HepG2 (cell line): ENCODE data around the gene ACSBG1. TPM values are rescaled to one million over a fixed set of nuclear protein-coding genes. Genes with fewer than 3 reads are reported as not detected.

Experiments
- ATAC-seq: fragments of 200-7000 bp; cut with Tn5 transposase; 3 replicates; pipeline ENCODE4 v1.9.1; 2020; ENCODE audit warnings: mild to moderate bottlenecking, moderate library complexity
- BruUV-seq: library from RNA; stranded (reverse); fragments of 400-500 nt; replicated peaks from 2 replicates; lab custom pipeline; 2021; lab: Mats Ljungman, UMichigan
- CTCF ChIA-PET: fragments of 300-600 bp; formaldehyde crosslinking; extraction: SDS; loops from one replicate; lab custom pipeline; 2021; ENCODE audit warnings: low total read pairs, inconsistent platforms, low intra/inter-chr PET ratio; lab: Yijun Ruan, JAX
- POLR2A ChIA-PET: fragments of 350-600 bp; sonication (Branson Sonifier 250); formaldehyde crosslinking; loops from one replicate; lab custom pipeline; 2020; ENCODE audit warnings: antibody characterized with exemption, inconsistent platforms; lab: Yijun Ruan, JAX
- DNase-seq: peaks from one replicate; pipeline ENCODE4 v3.0.0-alpha.2; 2015; ENCODE audit warnings: low spot score
- FAIRE-seq: peaks from 3 replicates; lab custom pipeline; 2011; peaks lifted over from hg19 to GRCh38; lab: Jason Lieb, UNC
- H2AFZ ChIP-seq: one replicate; pipeline ENCODE4 v1.6.1; 2011; ENCODE audit warnings: low read length, inconsistent platforms
- H3K27ac ChIP-seq: fragments of 300-600 bp; 3 replicates; pipeline ENCODE4 v1.8.0; 2011; ENCODE audit warnings: mixed run types, mild to moderate bottlenecking, mixed read lengths, low read length, inconsistent platforms; ENCODE audit not compliant: insufficient read depth; ENCODE audit errors: extremely low read length
- H3K27me3 ChIP-seq, 2 experiments: fragments of 200-600 bp in 1 of 2; 2 replicates in 1 of 2; 3 replicates in 1 of 2; pipeline versions ENCODE4 v1.6.0 to v1.8.0; 2011; ENCODE audit warnings: low read length in 2 of 2, mild to moderate bottlenecking in 2 of 2, moderate library complexity in 2 of 2, inconsistent platforms in 1 of 2; ENCODE audit not compliant: insufficient read depth in 2 of 2, control insufficient read depth in 1 of 2
- H3K36me3 ChIP-seq, 2 experiments: fragments of 200-600 bp in 1 of 2; replicated peaks in 1 of 2; 2 replicates in 1 of 2; 3 replicates in 1 of 2; pipeline versions ENCODE4 v1.5.1 to v1.8.0; 2011; ENCODE audit warnings: low read length in 2 of 2, inconsistent platforms in 1 of 2; ENCODE audit not compliant: insufficient read depth in 2 of 2, control insufficient read depth in 1 of 2
- H3K4me1 ChIP-seq: 2 replicates; pipeline ENCODE4 v1.5.1; 2012; ENCODE audit warnings: low read length, inconsistent platforms; ENCODE audit not compliant: insufficient read depth
- H3K4me2 ChIP-seq: 2 replicates; pipeline ENCODE4 v1.6.0; 2011; ENCODE audit warnings: low read depth, low read length, inconsistent platforms
- H3K4me3 ChIP-seq, 3 experiments: fragments of 200-600 bp in 1 of 3; sonication (generic), shearing (Covaris generic) in 1 of 3; replicated peaks in 1 of 3; 2 replicates each; pipeline ENCODE4 v1.5.1; 2011 to 2016; ENCODE audit warnings: low read length in 3 of 3, inconsistent platforms in 2 of 3, low read depth in 2 of 3, mild to moderate bottlenecking in 2 of 3, control low read depth in 1 of 3, mixed read lengths in 1 of 3; ENCODE audit not compliant: insufficient read depth in 1 of 3
- H3K79me2 ChIP-seq: one replicate; pipeline ENCODE4 v1.6.1; 2011; ENCODE audit warnings: low read length, inconsistent platforms; ENCODE audit not compliant: insufficient read depth
- H3K9ac ChIP-seq: 2 replicates; pipeline ENCODE4 v1.6.0; 2011; ENCODE audit warnings: mild to moderate bottlenecking, low read depth, low read length, inconsistent platforms; ENCODE audit not compliant: insufficient read depth
- H3K9me3 ChIP-seq: 2 replicates; pipeline ENCODE4 v1.5.1; 2012; ENCODE audit warnings: mild to moderate bottlenecking, low read length
- H4K20me1 ChIP-seq: 2 replicates; pipeline ENCODE4 v1.6.0; 2011; ENCODE audit warnings: inconsistent platforms, mild to moderate bottlenecking, low read length, moderate library complexity; ENCODE audit not compliant: insufficient read depth
- FIP1L1 ChIP-seq: fragments of 200-400 bp; formaldehyde crosslinking; IDR thresholded peaks from 2 replicates; pipeline ENCODE4 v1.6.1; 2018; ENCODE audit warnings: low read depth, mild to moderate bottlenecking, low read length, moderate library complexity, borderline replicate concordance; ENCODE audit not compliant: insufficient read depth
- GATAD2A ChIP-seq: IDR thresholded peaks from 2 replicates; pipeline ENCODE4 v1.6.1; 2016
- MED8 ChIP-seq: sonication (generic); formaldehyde crosslinking; IDR thresholded peaks from 2 replicates; pipeline ENCODE4 v1.8.1; 2023; ENCODE audit warnings: mild to moderate bottlenecking, missing genetic modification reagents; ENCODE audit not compliant: insufficient replicate concordance
- NR2F1 ChIP-seq, 2 experiments: fragments of 450-650 bp in 1 of 2; formaldehyde crosslinking in 1 of 2; IDR thresholded peaks; 2 replicates each; pipeline versions ENCODE4 v1.5.0 to v1.6.1; 2016 to 2020; ENCODE audit warnings: mild to moderate bottlenecking in 1 of 2, missing compliant biosample characterization in 1 of 2, missing genetic modification reagents in 1 of 2, moderate library complexity in 1 of 2
- NRL ChIP-seq: sonication (generic); formaldehyde crosslinking; IDR thresholded peaks from 2 replicates; pipeline ENCODE4 v1.5.0; 2020; ENCODE audit warnings: missing genetic modification reagents, mild to moderate bottlenecking, moderate library complexity, borderline replicate concordance
- REL ChIP-seq: sonication (generic); formaldehyde crosslinking; conservative IDR thresholded peaks from 2 replicates; pipeline ENCODE4 v1.8.0; 2022; ENCODE audit warnings: mild to moderate bottlenecking, missing genetic modification reagents, moderate library complexity
- RXRA ChIP-seq: sonication (generic); formaldehyde crosslinking; IDR thresholded peaks from 2 replicates; pipeline ENCODE4 v1.5.1; 2020; ENCODE audit warnings: missing genetic modification reagents
- SIN3A ChIP-seq: IDR thresholded peaks from 2 replicates; pipeline ENCODE4 v1.6.1; 2011; ENCODE audit warnings: low read depth, mild to moderate bottlenecking, control low read depth, low read length, borderline replicate concordance
- TSC22D2 ChIP-seq: sonication (generic); formaldehyde crosslinking; IDR thresholded peaks from 2 replicates; pipeline ENCODE4 v1.5.1; 2020; ENCODE audit warnings: missing genetic modification reagents, mild to moderate bottlenecking, borderline replicate concordance
- ZBTB7B ChIP-seq: sonication (generic); formaldehyde crosslinking; IDR thresholded peaks from 2 replicates; pipeline ENCODE4 v1.4.0; 2020; ENCODE audit warnings: missing genetic modification reagents
- ZKSCAN8 ChIP-seq: IDR thresholded peaks from 2 replicates; pipeline ENCODE4 v1.6.1; 2016; ENCODE audit warnings: borderline replicate concordance, missing genetic modification reagents, missing compliant biosample characterization
- ZNF12 ChIP-seq: sonication (generic); formaldehyde crosslinking; IDR thresholded peaks from 2 replicates; pipeline ENCODE4 v1.5.0; 2020; ENCODE audit warnings: missing genetic modification reagents
- ZNF274 ChIP-seq: sonication (generic); formaldehyde crosslinking; IDR thresholded peaks from 2 replicates; pipeline ENCODE4 v1.5.1; 2020; ENCODE audit warnings: mild to moderate bottlenecking, missing genetic modification reagents
- ZNF543 ChIP-seq: sonication (generic); formaldehyde crosslinking; IDR thresholded peaks from 2 replicates; pipeline ENCODE4 v1.4.0; 2020; ENCODE audit warnings: mild to moderate bottlenecking, missing genetic modification reagents
- ZNF724P ChIP-seq: sonication (generic); formaldehyde crosslinking; IDR thresholded peaks from 2 replicates; pipeline ENCODE4 v1.8.0; 2022; ENCODE audit warnings: missing genetic modification reagents, borderline replicate concordance
- ZSCAN30 ChIP-seq: sonication (generic); formaldehyde crosslinking; IDR thresholded peaks from 2 replicates; pipeline ENCODE4 v1.5.0; 2020; ENCODE audit warnings: mild to moderate bottlenecking, missing genetic modification reagents
- WGBS: methylation state at CpG from one replicate; pipeline ENCODE4 v1.1.6; 2017; ENCODE audit warnings: low lambda C conversion rate; 5-methylcytosine and 5-hydroxymethylcytosine counted together
- in situ Hi-C: cut with HindIII; loops from 2 replicates; pipeline ENCODE4 v1.10.0; 2017; ENCODE audit warnings: low pct_unique_long_range_greater_than_20kb; ENCODE audit not compliant: extremely low pct_ligation_motif_present
- intact Hi-C: fragments of 100-400 bp; cut with micrococcal nuclease; formaldehyde crosslinking; loops from one replicate; pipeline ENCODE4 v1.10.0; 2022; ENCODE audit not compliant: unreplicated experiment
- polyA plus RNA-seq, 8 experiments: library from polyadenylated mRNA; depleted of rRNA in 3 of 8; stranded (reverse) in 7 of 8; unstranded in 1 of 8; fragments of >200 nt; fragmentation: Illumina TruSeq in 4 of 8; extraction: Trizol in 4 of 8; gene quantifications; 2 replicates each; pipeline versions ENCODE4 v1.2.1 to v1.2.3, GENCODE V29; 2011 to 2016; ENCODE audit warnings: low read depth in 4 of 8, missing spikeins in 1 of 8, mixed read lengths in 1 of 8; ENCODE audit not compliant: insufficient read depth in 1 of 8
- total RNA-seq, 5 experiments: library from RNA; depleted of rRNA; stranded (reverse); fragments of >200 nt; fragmentation: Illumina TruSeq; extraction: Trizol; gene quantifications; 2 replicates each; pipeline ENCODE4 v1.2.3, GENCODE V29; 2016; ENCODE audit warnings: low read depth in 1 of 5
- TF ChIP-seq, protein P1 (sequence below): sonication (generic); formaldehyde crosslinking; IDR thresholded peaks from 2 replicates; pipeline ENCODE4 v1.8.0; 2022; ENCODE audit warnings: missing genetic modification reagents, low read depth, mild to moderate bottlenecking, borderline replicate concordance
- TF ChIP-seq, protein P2 (sequence below): sonication (generic); formaldehyde crosslinking; IDR thresholded peaks from 2 replicates; pipeline ENCODE4 v1.8.0; 2022; ENCODE audit warnings: mild to moderate bottlenecking, missing genetic modification reagents, moderate library complexity
- TF ChIP-seq, protein P3 (sequence below): sonication (generic); formaldehyde crosslinking; IDR thresholded peaks from 2 replicates; pipeline ENCODE4 v1.4.0; 2020; ENCODE audit warnings: low read depth, mild to moderate bottlenecking, missing genetic modification reagents
- TF ChIP-seq, protein P4 (sequence below): sonication (generic); formaldehyde crosslinking; IDR thresholded peaks from 2 replicates; pipeline ENCODE4 v1.8.1; 2023; ENCODE audit warnings: mild to moderate bottlenecking, missing genetic modification reagents

Gene ACSBG1
- total and polyA plus RNA-seq, 2 of the 13 experiments (the other 11 are each of a cell fraction or from before 2014, with no cell fraction given): 0.35 to 0.81 TPM

DNA sequence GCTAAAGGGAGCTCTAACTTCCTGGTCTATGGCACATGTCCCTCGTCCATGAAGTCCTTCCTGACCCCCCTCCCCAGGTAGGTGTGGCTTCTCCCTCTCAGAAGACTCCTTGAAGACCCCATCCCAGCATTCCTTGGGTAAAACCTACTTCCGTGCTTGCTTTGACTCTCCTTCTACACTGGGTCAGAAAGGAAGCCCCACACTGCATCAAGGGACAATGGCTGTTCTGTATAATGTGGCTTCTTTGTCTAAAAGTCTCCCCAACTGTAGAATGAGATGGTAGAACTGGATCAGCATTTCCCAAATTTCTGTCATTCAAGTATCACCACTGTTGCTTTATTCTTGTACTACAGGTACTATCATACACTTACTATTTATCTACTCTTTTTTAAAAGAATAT lies 26.1 kb upstream of the ACSBG1 start:
- intact Hi-C loops (no loop called here), in situ Hi-C loops (no loop called here)
- BruUV-seq: no TSS peak
- WGBS: 14% methylated on average over 2 of the region's 2 CpGs
- ChIA-PET POLR2A (no interaction called here), CTCF (no interaction called here)
- H3K27ac ChIP-seq: no peak overlapping the region
- FAIRE-seq (no peak), ATAC-seq (no peak), DNase-seq (no peak)
- no peak overlapping the region for H3K4me2 ChIP-seq
- no peak overlapping the region for H2AFZ ChIP-seq
- H3K4me3 ChIP-seq: no peak overlapping the region
- H3K36me3 ChIP-seq: no peaks in the 10 kb centered on the region
- H3K9me3 ChIP-seq: no peaks in the 10 kb centered on the region
- no peaks in the 10 kb centered on the region for H3K79me2 ChIP-seq
- no peaks in the 10 kb centered on the region for H3K4me1 ChIP-seq
- peaks cover 0 to 15% of the 10 kb centered on the region in 2 experiments; a peak in 1 of 5 replicates for H3K27me3 ChIP-seq
- TF ChIP-seq ZSCAN30 (CRISPR knock-in tag) (no peak), FIP1L1 (no peak), NR2F1 (CRISPR knock-in tag; IDR thresholded peaks at IDR 0.05) (no peak), RXRA (CRISPR knock-in tag) (no peak), ZNF724P (CRISPR knock-in tag) (no peak), TSC22D2 (CRISPR knock-in tag) (no peak), MED8 (CRISPR knock-in tag) (no peak), NRL (CRISPR knock-in tag) (no peak), ZNF543 (CRISPR knock-in tag) (no peak), ZKSCAN8 (CRISPR knock-in tag) (no peak), ZNF274 (CRISPR knock-in tag) (no peak), GATAD2A (CRISPR knock-in tag) (no peak), SIN3A (no peak), ZNF12 (CRISPR knock-in tag) (no peak), ZBTB7B (CRISPR knock-in tag) (no peak), REL (CRISPR knock-in tag) (no peak)
- TF ChIP-seq, protein P1, sequence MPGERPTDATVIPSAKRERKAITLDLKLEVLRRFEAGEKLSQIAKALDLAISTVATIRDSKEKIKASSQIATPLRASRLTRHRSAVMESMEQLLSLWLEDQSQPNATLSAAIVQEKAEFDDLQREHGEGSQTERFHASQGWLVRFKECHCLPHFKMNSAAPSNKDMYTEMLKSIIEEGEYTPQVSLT (CRISPR knock-in tag): no peak
- TF ChIP-seq, protein P2, sequence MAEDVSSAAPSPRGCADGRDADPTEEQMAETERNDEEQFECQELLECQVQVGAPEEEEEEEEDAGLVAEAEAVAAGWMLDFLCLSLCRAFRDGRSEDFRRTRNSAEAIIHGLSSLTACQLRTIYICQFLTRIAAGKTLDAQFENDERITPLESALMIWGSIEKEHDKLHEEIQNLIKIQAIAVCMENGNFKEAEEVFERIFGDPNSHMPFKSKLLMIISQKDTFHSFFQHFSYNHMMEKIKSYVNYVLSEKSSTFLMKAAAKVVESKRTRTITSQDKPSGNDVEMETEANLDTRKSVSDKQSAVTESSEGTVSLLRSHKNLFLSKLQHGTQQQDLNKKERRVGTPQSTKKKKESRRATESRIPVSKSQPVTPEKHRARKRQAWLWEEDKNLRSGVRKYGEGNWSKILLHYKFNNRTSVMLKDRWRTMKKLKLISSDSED: no peak
- TF ChIP-seq, protein P3, sequence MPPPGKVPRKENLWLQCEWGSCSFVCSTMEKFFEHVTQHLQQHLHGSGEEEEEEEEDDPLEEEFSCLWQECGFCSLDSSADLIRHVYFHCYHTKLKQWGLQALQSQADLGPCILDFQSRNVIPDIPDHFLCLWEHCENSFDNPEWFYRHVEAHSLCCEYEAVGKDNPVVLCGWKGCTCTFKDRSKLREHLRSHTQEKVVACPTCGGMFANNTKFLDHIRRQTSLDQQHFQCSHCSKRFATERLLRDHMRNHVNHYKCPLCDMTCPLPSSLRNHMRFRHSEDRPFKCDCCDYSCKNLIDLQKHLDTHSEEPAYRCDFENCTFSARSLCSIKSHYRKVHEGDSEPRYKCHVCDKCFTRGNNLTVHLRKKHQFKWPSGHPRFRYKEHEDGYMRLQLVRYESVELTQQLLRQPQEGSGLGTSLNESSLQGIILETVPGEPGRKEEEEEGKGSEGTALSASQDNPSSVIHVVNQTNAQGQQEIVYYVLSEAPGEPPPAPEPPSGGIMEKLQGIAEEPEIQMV: no peak
- TF ChIP-seq, protein P4, sequence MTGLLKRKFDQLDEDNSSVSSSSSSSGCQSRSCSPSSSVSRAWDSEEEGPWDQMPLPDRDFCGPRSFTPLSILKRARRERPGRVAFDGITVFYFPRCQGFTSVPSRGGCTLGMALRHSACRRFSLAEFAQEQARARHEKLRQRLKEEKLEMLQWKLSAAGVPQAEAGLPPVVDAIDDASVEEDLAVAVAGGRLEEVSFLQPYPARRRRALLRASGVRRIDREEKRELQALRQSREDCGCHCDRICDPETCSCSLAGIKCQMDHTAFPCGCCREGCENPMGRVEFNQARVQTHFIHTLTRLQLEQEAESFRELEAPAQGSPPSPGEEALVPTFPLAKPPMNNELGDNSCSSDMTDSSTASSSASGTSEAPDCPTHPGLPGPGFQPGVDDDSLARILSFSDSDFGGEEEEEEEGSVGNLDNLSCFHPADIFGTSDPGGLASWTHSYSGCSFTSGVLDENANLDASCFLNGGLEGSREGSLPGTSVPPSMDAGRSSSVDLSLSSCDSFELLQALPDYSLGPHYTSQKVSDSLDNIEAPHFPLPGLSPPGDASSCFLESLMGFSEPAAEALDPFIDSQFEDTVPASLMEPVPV: no peak
- H4K20me1 ChIP-seq: no peaks in the 10 kb centered on the region
- no peak overlapping the region for H3K9ac ChIP-seq
